ENCODE measurements around the gene TSSC4. TPM values are rescaled to one million over a fixed set of nuclear protein-coding genes. Genes with fewer than 3 reads are reported as not detected.

TSSC4 gene
- total RNA-seq, 1 experiment from 2014 or later = 47.1 TPM

DNA sequence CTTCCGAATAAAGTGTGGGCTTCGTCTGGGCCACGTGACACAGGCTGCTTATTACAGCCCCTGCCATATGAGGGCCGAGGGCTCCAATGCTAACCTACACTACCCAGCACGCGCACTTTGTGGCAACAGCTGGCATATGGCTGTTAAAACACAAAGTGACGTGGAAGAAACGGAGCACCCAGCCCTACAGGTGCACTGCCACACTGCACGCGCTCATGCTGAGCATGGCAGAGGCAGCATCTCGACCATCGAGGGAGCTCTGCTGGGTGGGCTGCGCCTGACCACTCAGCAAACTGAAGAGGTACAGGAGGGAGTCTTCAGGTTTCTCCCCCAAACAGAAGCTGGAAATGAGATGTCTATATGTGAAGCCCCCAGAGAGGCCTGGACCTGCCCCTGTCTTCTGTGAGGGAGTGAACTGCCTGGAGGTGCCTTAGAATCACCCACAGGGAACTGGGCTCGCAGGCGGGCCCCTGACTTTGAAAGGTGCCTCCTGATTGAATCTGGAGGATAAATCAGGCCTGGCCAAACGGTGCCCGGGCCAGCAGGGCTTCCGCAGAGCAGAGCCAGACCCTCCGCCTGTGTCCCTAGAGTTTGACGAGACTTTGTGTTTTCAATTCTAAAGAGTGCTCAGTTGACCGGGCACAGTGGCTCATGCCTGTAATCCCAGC is 18.3 kb downstream of the TSSC4 start:
- Histone ChIP-seq H3K36me3 (ENCODE audit: control insufficient read depth in 1 of 2, insufficient read depth in 2 of 2, low read length in 2 of 2) (no peaks in the 10 kb centered on the region), H2AFZ (ENCODE audit: low read depth, low read length, poor library complexity, severe bottlenecking) (no peak overlapping the region), H3K27ac (ENCODE audit: low read depth, low read length) (no peak overlapping the region), H3K27me3 (ENCODE audit: insufficient read depth, low read length) (no peaks in the 10 kb centered on the region), H3K9me3 (ENCODE audit: control insufficient read depth in 1 of 2, insufficient read depth in 1 of 2, low read depth in 1 of 2, low read length in 2 of 2) (no peaks in the 10 kb centered on the region), H3K9me2 (ENCODE audit: insufficient read depth) (no peaks in the 10 kb centered on the region), H3K4me1 (ENCODE audit: control insufficient read depth in 1 of 2, insufficient read depth in 2 of 2, low read length in 2 of 2) (peaks cover 0 to 13% of the 10 kb centered on the region in 2 experiments; a peak in 2 of 4 replicates), H3K4me3 (replicated peaks in 1 of 2; ENCODE audit: low read depth in 1 of 2, low read length in 2 of 2) (no peak overlapping the region), H3K9ac (ENCODE audit: low read length) (no peak overlapping the region), H3K4me2 (ENCODE audit: low read length) (no peak overlapping the region), H3K79me2 (ENCODE audit: insufficient read depth, low read length) (no peaks in the 10 kb centered on the region), H4K20me1 (ENCODE audit: insufficient read depth) (no peaks in the 10 kb centered on the region)
- no TSS peak for BruUV-seq (replicated peaks)
- intact Hi-C loops (cut with micrococcal nuclease) = loop anchor here (1.0 kb wide), 4 partner anchors 19 to 253 kb away; partner anchors contain the start of gene TSSC4
- DNase-seq (ENCODE audit: low read depth, low spot score) (no peak), ATAC-seq (no peak)
- ChIA-PET RAD21 (ENCODE audit: low non-redundant PET in 1 of 2, low total read pairs in 2 of 2, uncharacterized antibody in 2 of 2, unreplicated experiment in 2 of 2) (interaction anchor here (0.6 to 3.7 kb wide), 6 partner anchors 18 to 251 kb away, joined by 3 to 56 read pairs (median 4); partner anchors contain the start of gene TSSC4 (in 1 of the 2)), CTCF (interaction anchor here (0.7 to 5.5 kb wide), 17 partner anchors 9 to 472 kb away, joined by 3 to 225 read pairs (median 5); partner anchors contain the start of gene TSSC4), POLR2A (no interaction called here)
- TF ChIP-seq, protein P1, sequence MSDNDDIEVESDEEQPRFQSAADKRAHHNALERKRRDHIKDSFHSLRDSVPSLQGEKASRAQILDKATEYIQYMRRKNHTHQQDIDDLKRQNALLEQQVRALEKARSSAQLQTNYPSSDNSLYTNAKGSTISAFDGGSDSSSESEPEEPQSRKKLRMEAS (IDR thresholded peaks at IDR 0.05) = no peak
- TF ChIP-seq CEBPB (IDR thresholded peaks at IDR 0.05; ENCODE audit: low read depth) = no peak
- TF ChIP-seq ZFX (IDR thresholded peaks at IDR 0.05) = no peak
- TF ChIP-seq SRF (IDR thresholded peaks at IDR 0.05; ENCODE audit: low read depth) = no peak
- TF ChIP-seq ZNF274 (IDR thresholded peaks at IDR 0.05; ENCODE audit: low read depth, low read length) = no peak
- TF ChIP-seq SP1 (IDR thresholded peaks at IDR 0.05; ENCODE audit: low read depth) = no peak
- no peak for TF ChIP-seq ELF1 (IDR thresholded peaks at IDR 0.05; ENCODE audit: borderline replicate concordance, low read depth)
- TF ChIP-seq SIN3A (IDR thresholded peaks at IDR 0.05; ENCODE audit: low read depth) = no peak
- TF ChIP-seq JUND (IDR thresholded peaks at IDR 0.05) = no peak
- TF ChIP-seq EZH2phosphoT487 (IDR thresholded peaks at IDR 0.05; ENCODE audit: borderline replicate concordance) = no peak
- TF ChIP-seq YY1 (IDR thresholded peaks at IDR 0.05; ENCODE audit: extremely low read depth, insufficient replicate concordance, low read depth, low read length) = no peak
- no peak for TF ChIP-seq EZH2 (IDR thresholded peaks at IDR 0.05)
- TF ChIP-seq, protein P2, sequence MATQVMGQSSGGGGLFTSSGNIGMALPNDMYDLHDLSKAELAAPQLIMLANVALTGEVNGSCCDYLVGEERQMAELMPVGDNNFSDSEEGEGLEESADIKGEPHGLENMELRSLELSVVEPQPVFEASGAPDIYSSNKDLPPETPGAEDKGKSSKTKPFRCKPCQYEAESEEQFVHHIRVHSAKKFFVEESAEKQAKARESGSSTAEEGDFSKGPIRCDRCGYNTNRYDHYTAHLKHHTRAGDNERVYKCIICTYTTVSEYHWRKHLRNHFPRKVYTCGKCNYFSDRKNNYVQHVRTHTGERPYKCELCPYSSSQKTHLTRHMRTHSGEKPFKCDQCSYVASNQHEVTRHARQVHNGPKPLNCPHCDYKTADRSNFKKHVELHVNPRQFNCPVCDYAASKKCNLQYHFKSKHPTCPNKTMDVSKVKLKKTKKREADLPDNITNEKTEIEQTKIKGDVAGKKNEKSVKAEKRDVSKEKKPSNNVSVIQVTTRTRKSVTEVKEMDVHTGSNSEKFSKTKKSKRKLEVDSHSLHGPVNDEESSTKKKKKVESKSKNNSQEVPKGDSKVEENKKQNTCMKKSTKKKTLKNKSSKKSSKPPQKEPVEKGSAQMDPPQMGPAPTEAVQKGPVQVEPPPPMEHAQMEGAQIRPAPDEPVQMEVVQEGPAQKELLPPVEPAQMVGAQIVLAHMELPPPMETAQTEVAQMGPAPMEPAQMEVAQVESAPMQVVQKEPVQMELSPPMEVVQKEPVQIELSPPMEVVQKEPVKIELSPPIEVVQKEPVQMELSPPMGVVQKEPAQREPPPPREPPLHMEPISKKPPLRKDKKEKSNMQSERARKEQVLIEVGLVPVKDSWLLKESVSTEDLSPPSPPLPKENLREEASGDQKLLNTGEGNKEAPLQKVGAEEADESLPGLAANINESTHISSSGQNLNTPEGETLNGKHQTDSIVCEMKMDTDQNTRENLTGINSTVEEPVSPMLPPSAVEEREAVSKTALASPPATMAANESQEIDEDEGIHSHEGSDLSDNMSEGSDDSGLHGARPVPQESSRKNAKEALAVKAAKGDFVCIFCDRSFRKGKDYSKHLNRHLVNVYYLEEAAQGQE (IDR thresholded peaks at IDR 0.05; ENCODE audit: low read depth) = no peak
- TF ChIP-seq, protein P3, sequence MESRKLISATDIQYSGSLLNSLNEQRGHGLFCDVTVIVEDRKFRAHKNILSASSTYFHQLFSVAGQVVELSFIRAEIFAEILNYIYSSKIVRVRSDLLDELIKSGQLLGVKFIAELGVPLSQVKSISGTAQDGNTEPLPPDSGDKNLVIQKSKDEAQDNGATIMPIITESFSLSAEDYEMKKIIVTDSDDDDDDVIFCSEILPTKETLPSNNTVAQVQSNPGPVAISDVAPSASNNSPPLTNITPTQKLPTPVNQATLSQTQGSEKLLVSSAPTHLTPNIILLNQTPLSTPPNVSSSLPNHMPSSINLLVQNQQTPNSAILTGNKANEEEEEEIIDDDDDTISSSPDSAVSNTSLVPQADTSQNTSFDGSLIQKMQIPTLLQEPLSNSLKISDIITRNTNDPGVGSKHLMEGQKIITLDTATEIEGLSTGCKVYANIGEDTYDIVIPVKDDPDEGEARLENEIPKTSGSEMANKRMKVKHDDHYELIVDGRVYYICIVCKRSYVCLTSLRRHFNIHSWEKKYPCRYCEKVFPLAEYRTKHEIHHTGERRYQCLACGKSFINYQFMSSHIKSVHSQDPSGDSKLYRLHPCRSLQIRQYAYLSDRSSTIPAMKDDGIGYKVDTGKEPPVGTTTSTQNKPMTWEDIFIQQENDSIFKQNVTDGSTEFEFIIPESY (IDR thresholded peaks at IDR 0.05; ENCODE audit: extremely low read depth, insufficient replicate concordance, low read length) = no peak
- no peak for TF ChIP-seq FOSL1 (IDR thresholded peaks at IDR 0.05; ENCODE audit: low read depth)
- TF ChIP-seq, protein P4, sequence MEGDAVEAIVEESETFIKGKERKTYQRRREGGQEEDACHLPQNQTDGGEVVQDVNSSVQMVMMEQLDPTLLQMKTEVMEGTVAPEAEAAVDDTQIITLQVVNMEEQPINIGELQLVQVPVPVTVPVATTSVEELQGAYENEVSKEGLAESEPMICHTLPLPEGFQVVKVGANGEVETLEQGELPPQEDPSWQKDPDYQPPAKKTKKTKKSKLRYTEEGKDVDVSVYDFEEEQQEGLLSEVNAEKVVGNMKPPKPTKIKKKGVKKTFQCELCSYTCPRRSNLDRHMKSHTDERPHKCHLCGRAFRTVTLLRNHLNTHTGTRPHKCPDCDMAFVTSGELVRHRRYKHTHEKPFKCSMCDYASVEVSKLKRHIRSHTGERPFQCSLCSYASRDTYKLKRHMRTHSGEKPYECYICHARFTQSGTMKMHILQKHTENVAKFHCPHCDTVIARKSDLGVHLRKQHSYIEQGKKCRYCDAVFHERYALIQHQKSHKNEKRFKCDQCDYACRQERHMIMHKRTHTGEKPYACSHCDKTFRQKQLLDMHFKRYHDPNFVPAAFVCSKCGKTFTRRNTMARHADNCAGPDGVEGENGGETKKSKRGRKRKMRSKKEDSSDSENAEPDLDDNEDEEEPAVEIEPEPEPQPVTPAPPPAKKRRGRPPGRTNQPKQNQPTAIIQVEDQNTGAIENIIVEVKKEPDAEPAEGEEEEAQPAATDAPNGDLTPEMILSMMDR (IDR thresholded peaks at IDR 0.05 in 2 of 3, conservative IDR thresholded peaks at IDR 0.05 in 1 of 3; ENCODE audit: borderline replicate concordance in 1 of 3, insufficient read depth in 1 of 3, low read depth in 2 of 3, low read length in 2 of 3) = no peak

Data from HCT116 (cell line).